ENCODE results near the gene TSHZ3. TPM values are rescaled to one million over a fixed set of nuclear protein-coding genes. Genes with fewer than 3 reads are reported as not detected.

TSHZ3 gene
- total and polyA plus RNA-seq, 8 donors = 0.87 to 14.3 (median 5.9) TPM

DNA sequence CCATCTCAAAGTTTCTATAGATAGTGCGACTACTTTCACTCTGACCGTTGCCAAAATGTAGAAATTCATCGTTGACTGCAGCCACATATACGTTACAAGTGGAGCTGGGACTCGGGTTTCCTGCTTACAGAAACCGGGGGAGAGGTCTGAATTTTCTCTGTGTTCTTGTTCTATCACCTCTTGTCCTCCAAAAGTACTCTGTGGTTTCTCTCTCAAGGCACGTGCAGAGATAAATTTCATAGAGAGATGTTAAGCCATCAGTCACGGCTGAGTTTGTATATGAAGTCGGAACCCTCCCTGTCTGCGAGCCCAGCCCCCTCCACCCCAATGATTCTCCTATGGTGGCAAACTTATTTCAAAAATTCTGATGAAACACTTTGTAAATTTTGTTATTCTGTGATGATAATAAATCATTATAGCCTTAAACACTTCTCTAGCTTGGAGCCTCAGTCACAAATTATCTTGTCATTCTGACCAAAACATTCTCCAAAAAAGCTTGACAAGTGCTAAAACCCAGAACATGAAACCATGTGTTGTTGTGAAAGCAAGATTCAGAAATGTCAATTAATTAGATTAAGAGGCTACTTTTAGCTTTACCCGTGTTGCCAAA, 87.5 kb downstream of the TSHZ3 start:
- intact Hi-C loops (cut with DNase I; ENCODE audit: low total_unique reads) = no loop called here
- Histone ChIP-seq H3K4me1 (peaks cover 0 to 34% (median 15%) of the 10 kb centered on the region in 4 donors), H3K36me3 (no peaks in the 10 kb centered on the region), H3K27ac (peak overlapping the region in 2 of 5 donors; percentile 4 to 25), H3K9me3 (no peaks in the 10 kb centered on the region), H3K27me3 (peaks cover 0 to 7% (median 0%) of the 10 kb centered on the region in 3 donors), H3K4me3 (no peak overlapping the region)
- no peak for TF ChIP-seq EP300 (IDR thresholded peaks at IDR 0.05)
- TF ChIP-seq, protein P1, sequence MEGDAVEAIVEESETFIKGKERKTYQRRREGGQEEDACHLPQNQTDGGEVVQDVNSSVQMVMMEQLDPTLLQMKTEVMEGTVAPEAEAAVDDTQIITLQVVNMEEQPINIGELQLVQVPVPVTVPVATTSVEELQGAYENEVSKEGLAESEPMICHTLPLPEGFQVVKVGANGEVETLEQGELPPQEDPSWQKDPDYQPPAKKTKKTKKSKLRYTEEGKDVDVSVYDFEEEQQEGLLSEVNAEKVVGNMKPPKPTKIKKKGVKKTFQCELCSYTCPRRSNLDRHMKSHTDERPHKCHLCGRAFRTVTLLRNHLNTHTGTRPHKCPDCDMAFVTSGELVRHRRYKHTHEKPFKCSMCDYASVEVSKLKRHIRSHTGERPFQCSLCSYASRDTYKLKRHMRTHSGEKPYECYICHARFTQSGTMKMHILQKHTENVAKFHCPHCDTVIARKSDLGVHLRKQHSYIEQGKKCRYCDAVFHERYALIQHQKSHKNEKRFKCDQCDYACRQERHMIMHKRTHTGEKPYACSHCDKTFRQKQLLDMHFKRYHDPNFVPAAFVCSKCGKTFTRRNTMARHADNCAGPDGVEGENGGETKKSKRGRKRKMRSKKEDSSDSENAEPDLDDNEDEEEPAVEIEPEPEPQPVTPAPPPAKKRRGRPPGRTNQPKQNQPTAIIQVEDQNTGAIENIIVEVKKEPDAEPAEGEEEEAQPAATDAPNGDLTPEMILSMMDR (IDR thresholded peaks at IDR 0.05) = no peak
- TF ChIP-seq POLR2A (IDR thresholded peaks at IDR 0.05) = no peak
- no peak for TF ChIP-seq POLR2AphosphoS5 (IDR thresholded peaks at IDR 0.05)
- 48 to 62% (median 53%) methylated on average over 11 of the region's 11 CpGs for WGBS, 5 donors
- peak; percentile 15 to 35 for DNase-seq

DNA sequence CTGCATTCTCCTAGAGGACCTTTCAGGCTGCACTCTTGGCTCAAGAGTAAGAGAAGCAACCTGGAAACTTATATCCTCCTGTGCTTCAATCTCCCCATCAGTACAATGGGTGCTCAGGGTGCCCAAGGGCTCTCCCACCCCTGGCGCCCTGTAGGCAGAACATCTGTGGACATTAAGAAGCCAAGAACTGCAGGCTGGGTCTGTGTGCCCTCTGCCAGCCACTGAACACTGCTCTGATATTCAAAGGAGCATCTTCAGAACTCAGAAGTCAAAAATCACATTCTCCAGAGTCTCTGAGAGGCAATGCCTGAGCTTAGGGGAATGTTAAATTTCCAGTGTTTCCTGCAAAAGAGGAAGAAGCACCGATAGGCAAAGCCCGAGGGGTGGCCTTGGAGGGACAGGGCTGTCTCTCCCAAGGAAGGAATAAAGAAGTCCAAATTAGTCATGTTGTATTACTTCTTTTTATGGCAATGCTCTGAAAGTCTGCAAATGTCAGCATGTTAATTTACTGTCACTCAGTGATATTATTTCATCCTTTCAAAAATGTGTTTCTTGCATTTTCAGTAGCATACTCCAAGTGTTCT, 88.1 kb downstream of the TSHZ3 start:
- peak in 1 of 2 donors; percentile 2 for DNase-seq
- Histone ChIP-seq H3K36me3 (no peaks in the 10 kb centered on the region), H3K27me3 (peaks cover 0 to 7% (median 0%) of the 10 kb centered on the region in 3 donors), H3K4me3 (no peak overlapping the region), H3K9me3 (no peaks in the 10 kb centered on the region), H3K4me1 (peaks cover 0 to 34% (median 15%) of the 10 kb centered on the region in 4 donors), H3K27ac (no peak overlapping the region)
- 48 to 71% (median 61%) methylated on average over 3 of the region's 3 CpGs for WGBS, 5 donors
- no peak for TF ChIP-seq POLR2AphosphoS5 (IDR thresholded peaks at IDR 0.05)
- TF ChIP-seq EP300 (IDR thresholded peaks at IDR 0.05) = no peak
- TF ChIP-seq, protein P1 (IDR thresholded peaks at IDR 0.05) = no peak
- no peak for TF ChIP-seq POLR2A (IDR thresholded peaks at IDR 0.05)
- intact Hi-C loops (cut with DNase I; ENCODE audit: low total_unique reads) = no loop called here

DNA sequence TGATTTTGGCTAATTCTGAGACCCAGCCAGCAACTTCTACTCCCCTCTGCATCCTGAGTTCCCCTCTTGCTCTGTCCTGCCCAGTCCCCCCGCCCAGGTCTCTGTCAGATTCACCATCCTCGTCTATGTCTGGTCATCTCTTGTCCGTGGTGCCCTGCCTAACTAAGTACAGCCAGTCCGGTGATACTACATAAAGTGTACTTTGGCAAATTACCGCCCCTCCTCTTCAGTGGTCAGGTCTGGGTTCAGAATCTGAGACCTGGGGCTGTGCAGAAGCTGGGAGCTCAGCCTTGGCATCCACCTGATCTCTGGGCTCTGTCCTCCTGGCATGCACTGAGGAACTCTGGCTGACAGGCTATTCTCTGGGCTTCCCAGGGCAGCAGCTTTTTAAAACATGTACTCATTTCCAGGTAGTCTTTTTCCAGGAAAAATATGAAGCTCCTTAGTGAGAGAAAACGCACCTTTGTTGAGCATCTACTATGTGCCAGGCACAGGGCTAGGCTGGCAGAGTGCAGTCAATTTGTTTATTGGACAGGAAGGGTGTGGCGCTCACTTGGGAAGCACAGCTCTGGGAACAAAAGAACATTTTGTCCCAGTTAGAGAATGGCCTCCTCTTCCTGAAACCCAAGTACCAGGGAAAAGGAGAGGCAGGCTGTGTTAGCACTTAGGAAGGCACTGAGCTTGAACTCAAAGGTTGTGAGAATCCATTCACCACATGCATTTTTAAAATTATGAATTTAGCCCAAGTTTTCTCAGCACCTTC, 88.9 kb downstream of the TSHZ3 start:
- H3K27me3 ChIP-seq = peaks cover 0 to 7% (median 0%) of the 10 kb centered on the region in 3 donors
- no peak overlapping the region for H3K4me3 ChIP-seq
- no peaks in the 10 kb centered on the region for H3K9me3 ChIP-seq
- 63 to 87% (median 82%) methylated on average over 7 of the region's 7 CpGs for WGBS, 5 donors
- no peak overlapping the region for H3K27ac ChIP-seq
- peaks cover 0 to 34% (median 15%) of the 10 kb centered on the region in 4 donors for H3K4me1 ChIP-seq
- no peak for TF ChIP-seq POLR2AphosphoS5 (IDR thresholded peaks at IDR 0.05)
- TF ChIP-seq EP300 (IDR thresholded peaks at IDR 0.05) = no peak
- TF ChIP-seq, protein P1 (IDR thresholded peaks at IDR 0.05) = no peak
- no peak for TF ChIP-seq POLR2A (IDR thresholded peaks at IDR 0.05)
- peak in 1 of 2 donors; percentile 13 for DNase-seq
- intact Hi-C loops (cut with DNase I; ENCODE audit: low total_unique reads) = no loop called here
- no peaks in the 10 kb centered on the region for H3K36me3 ChIP-seq

DNA sequence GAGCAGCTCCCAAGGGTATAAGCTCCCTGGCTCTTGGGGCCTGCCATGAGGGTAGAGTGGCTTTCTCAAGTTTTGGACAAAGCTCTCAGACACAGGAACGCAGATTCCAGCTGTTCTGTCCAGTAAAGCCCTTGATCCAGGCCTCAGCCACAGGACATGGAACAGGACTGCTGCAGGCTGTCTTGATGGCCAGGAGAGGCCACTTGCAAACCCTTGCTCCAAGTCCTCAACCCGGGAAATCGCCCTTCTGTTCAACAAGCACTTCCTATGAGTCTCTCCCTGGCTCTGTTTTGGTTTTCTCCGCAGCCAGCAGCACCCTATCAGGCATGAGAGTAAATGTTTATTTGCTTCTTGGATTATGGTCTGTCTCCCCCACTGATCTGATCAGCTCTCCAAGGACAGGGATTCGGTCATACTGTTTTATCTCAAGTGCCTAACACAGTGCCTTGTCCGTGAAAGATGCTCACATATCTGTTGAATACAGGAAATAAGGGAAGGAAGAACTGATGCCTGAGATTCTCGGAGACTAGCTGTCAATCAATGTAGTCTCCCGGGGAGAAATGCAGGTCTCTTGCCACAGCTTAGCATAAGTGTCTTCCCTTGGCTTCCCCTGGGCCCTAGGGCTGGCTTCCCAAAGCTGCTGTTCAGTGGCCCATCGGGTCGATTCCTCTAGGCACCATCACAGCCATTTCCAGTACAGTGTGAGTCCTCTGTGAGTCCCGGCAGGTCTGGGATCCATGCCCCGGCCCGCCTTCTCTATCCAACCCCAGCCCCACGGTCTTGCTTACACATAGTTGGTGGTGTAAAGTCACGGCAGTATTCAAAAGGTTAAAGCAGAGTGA, 90.8 kb downstream of the TSHZ3 start:
- TF ChIP-seq POLR2A (IDR thresholded peaks at IDR 0.05) (no peak), EP300 (IDR thresholded peaks at IDR 0.05) (no peak), POLR2AphosphoS5 (IDR thresholded peaks at IDR 0.05) (no peak)
- TF ChIP-seq, protein P1 (IDR thresholded peaks at IDR 0.05) = no peak
- DNase-seq = peak in 1 of 2 donors; percentile 20
- H3K36me3 ChIP-seq = no peaks in the 10 kb centered on the region
- peaks cover 0 to 29% (median 15%) of the 10 kb centered on the region in 4 donors for H3K4me1 ChIP-seq
- peaks cover 0 to 7% (median 0%) of the 10 kb centered on the region in 3 donors for H3K27me3 ChIP-seq
- H3K27ac ChIP-seq = no peak overlapping the region
- no peak overlapping the region for H3K4me3 ChIP-seq
- 56 to 70% (median 69%) methylated on average over 15 of the region's 15 CpGs for WGBS, 5 donors
- intact Hi-C loops (cut with DNase I; ENCODE audit: low total_unique reads) = no loop called here
- no peaks in the 10 kb centered on the region for H3K9me3 ChIP-seq

Measured in stomach (tissue), 9 donors.